GM23338 (cell line): ENCODE data around the gene NAP1L4.

Experiments
- TF ChIP-seq, protein P1 (sequence below), 2 experiments: fragments of 200-600 bp in 1 of 2; sonication (generic) in 1 of 2; conservative IDR thresholded peaks; 2 replicates each; pipeline versions ENCODE4 v1.5.1 to v1.6.1; 2016 to 2017; ENCODE audit warnings: antibody characterized with exemption in 2 of 2, low read depth in 2 of 2, mild to moderate bottlenecking in 2 of 2, moderate library complexity in 1 of 2
- TF ChIP-seq, protein P2 (sequence below): IDR thresholded peaks from 2 replicates; pipeline ENCODE4 v1.6.1; 2016; ENCODE audit warnings: antibody characterized with exemption

DNA sequence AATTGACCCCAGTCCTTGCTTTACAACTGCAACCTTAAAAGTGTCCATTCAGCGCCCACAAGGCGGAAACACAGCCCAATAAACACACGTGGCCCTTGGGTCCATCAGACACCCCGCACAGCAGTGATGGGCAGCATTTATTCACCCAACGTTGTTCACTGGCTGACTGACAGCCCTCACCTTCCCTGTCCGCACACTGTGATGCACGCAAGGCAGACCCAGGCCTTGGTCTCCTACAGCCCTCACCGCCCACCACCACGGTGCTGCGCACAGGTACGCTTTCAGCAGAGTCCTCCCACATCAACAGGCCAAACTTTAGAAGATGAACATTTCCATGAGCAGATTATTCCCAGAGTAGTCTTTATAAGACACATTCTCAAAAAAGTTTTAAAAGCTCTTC lies 42.2 kb downstream of the NAP1L4 start:
- TF ChIP-seq, protein P1, sequence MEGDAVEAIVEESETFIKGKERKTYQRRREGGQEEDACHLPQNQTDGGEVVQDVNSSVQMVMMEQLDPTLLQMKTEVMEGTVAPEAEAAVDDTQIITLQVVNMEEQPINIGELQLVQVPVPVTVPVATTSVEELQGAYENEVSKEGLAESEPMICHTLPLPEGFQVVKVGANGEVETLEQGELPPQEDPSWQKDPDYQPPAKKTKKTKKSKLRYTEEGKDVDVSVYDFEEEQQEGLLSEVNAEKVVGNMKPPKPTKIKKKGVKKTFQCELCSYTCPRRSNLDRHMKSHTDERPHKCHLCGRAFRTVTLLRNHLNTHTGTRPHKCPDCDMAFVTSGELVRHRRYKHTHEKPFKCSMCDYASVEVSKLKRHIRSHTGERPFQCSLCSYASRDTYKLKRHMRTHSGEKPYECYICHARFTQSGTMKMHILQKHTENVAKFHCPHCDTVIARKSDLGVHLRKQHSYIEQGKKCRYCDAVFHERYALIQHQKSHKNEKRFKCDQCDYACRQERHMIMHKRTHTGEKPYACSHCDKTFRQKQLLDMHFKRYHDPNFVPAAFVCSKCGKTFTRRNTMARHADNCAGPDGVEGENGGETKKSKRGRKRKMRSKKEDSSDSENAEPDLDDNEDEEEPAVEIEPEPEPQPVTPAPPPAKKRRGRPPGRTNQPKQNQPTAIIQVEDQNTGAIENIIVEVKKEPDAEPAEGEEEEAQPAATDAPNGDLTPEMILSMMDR (conservative IDR thresholded peaks at IDR 0.05; ENCODE audit: low read depth in 2 of 2): no peak
- TF ChIP-seq, protein P2, sequence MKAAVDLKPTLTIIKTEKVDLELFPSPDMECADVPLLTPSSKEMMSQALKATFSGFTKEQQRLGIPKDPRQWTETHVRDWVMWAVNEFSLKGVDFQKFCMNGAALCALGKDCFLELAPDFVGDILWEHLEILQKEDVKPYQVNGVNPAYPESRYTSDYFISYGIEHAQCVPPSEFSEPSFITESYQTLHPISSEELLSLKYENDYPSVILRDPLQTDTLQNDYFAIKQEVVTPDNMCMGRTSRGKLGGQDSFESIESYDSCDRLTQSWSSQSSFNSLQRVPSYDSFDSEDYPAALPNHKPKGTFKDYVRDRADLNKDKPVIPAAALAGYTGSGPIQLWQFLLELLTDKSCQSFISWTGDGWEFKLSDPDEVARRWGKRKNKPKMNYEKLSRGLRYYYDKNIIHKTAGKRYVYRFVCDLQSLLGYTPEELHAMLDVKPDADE: no peak
